GM21360 (cell line): ENCODE results near the gene GPR68.

Source experiments
- ATAC-seq: cut with Tn5 transposase; IDR thresholded peaks from one replicate; pipeline ENCODE4 v1.9.1; 2021; ENCODE audit warnings: mild to moderate bottlenecking, moderate library complexity; ENCODE audit not compliant: unreplicated experiment

GPR68 gene

GRCh38 chr14:91244501-91244901, at the start of gene GPR68:
TSS of gene GPR68 (minus strand) at chr14:91244704. CDS start at chr14:91235050, 9,654 bp downstream.
- ATAC-seq: no peak

- ATAC-seq: no peak
Observed at GRCh38 chr14:91294153-91294552, 49.6 kb upstream of the GPR68 start.

- ATAC-seq: no peak
Observed at GRCh38 chr14:91293281-91293680, 48.8 kb upstream of the GPR68 start.

GRCh38 chr14:91292491-91292890, 48.0 kb upstream of the GPR68 start:
- no peak for ATAC-seq

GRCh38 chr14:91291786-91292405, 47.4 kb upstream of the GPR68 start:
- no peak for ATAC-seq

GRCh38 chr14:91290986-91291385, 46.5 kb upstream of the GPR68 start:
- ATAC-seq: no peak

- ATAC-seq: no peak
Observed at GRCh38 chr14:91289464-91289863, 45.0 kb upstream of the GPR68 start.

GRCh38 chr14:91288876-91289275, 44.4 kb upstream of the GPR68 start:
- ATAC-seq: no peak

GRCh38 chr14:91286530-91286937, 42.0 kb upstream of the GPR68 start:
- no peak for ATAC-seq

GRCh38 chr14:91284791-91285548, 40.5 kb upstream of the GPR68 start:
- ATAC-seq: no peak

- no peak for ATAC-seq
Observed at GRCh38 chr14:91284146-91284790, 39.8 kb upstream of the GPR68 start.

- ATAC-seq: no peak
Observed at GRCh38 chr14:91283666-91284065, 39.2 kb upstream of the GPR68 start.

- ATAC-seq: no peak
Observed at GRCh38 chr14:91282954-91283645, 38.6 kb upstream of the GPR68 start.

- no peak for ATAC-seq
Observed at GRCh38 chr14:91281346-91281745, 36.8 kb upstream of the GPR68 start.

- ATAC-seq: no peak
Observed at GRCh38 chr14:91280129-91280528, 35.6 kb upstream of the GPR68 start.

GRCh38 chr14:91279354-91279753, 34.9 kb upstream of the GPR68 start:
- ATAC-seq: no peak

GRCh38 chr14:91278383-91278715, 33.8 kb upstream of the GPR68 start:
- ATAC-seq: no peak

GRCh38 chr14:91277546-91278382, 33.3 kb upstream of the GPR68 start:
- ATAC-seq: no peak

- no peak for ATAC-seq
Observed at GRCh38 chr14:91274796-91275195, 30.3 kb upstream of the GPR68 start.

- ATAC-seq: no peak
Observed at GRCh38 chr14:91273885-91274273, 29.4 kb upstream of the GPR68 start.
